ENCODE results near the gene GFM2. TPM values are rescaled to one million over a fixed set of nuclear protein-coding genes. Genes with fewer than 3 reads are reported as not detected.
"Not testable (repeated sequence)": the region's sequence is repeated elsewhere in the genome, so short reads cannot be mapped to it uniquely, and the experiment has no call there.

Gene GFM2
- total RNA-seq, 1 donor from 2014 or later = 17.0 TPM

- Mint-ChIP-seq H3K36me3 (ENCODE audit: low read depth) (no peaks in the 10 kb centered on the region), H3K27me3 (ENCODE audit: low read depth) (no peaks in the 10 kb centered on the region), H3K27ac (ENCODE audit: unreplicated experiment) (no peak overlapping the region), H3K4me1 (ENCODE audit: low read depth) (no peaks in the 10 kb centered on the region), H3K4me3 (ENCODE audit: unreplicated experiment) (no peak overlapping the region), H3K9me3 (ENCODE audit: low read depth) (no peaks in the 10 kb centered on the region)
- DNase-seq (ENCODE audit: low spot score) = no peak
- TF ChIP-seq CTCF (IDR thresholded peaks at IDR 0.05) = no peak
These were observed 87.0 kb downstream of the GFM2 start for GRCh38 chr5:74679966-74680365.

DNA sequence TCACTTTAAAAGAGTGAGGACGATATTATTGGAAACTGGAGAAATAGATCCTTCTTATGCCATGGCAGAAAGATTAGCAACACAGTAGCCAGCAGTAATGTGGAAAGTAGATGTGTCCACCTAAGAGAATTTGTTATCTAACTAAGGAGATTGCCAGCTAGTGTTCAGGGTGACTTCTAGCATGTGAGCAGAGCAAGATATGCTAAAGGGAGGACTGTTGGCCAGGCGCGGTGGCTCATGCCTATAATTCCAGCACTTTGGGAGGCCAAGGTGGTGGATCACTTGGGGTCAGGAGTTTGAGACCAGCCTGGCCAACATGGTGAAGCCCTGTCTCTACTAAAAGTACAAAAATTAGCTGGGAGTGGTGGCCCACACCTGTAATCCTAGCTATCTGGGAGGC is 87.6 kb downstream of the GFM2 start:
- not testable (repeated sequence) for DNase-seq (ENCODE audit: low spot score); H3K36me3 Mint-ChIP-seq (ENCODE audit: low read depth); H3K27ac Mint-ChIP-seq (ENCODE audit: unreplicated experiment); H3K27me3 Mint-ChIP-seq (ENCODE audit: low read depth); H3K9me3 Mint-ChIP-seq (ENCODE audit: low read depth); H3K4me1 Mint-ChIP-seq (ENCODE audit: low read depth); H3K4me3 Mint-ChIP-seq (ENCODE audit: unreplicated experiment)

- not testable (repeated sequence) for H3K27ac Mint-ChIP-seq (ENCODE audit: unreplicated experiment); H3K4me1 Mint-ChIP-seq (ENCODE audit: low read depth); H3K4me3 Mint-ChIP-seq (ENCODE audit: unreplicated experiment); H3K27me3 Mint-ChIP-seq (ENCODE audit: low read depth); H3K36me3 Mint-ChIP-seq (ENCODE audit: low read depth); H3K9me3 Mint-ChIP-seq (ENCODE audit: low read depth); DNase-seq (ENCODE audit: low spot score)
These were observed 88.8 kb downstream of the GFM2 start for GRCh38 chr5:74678123-74678522.

DNA sequence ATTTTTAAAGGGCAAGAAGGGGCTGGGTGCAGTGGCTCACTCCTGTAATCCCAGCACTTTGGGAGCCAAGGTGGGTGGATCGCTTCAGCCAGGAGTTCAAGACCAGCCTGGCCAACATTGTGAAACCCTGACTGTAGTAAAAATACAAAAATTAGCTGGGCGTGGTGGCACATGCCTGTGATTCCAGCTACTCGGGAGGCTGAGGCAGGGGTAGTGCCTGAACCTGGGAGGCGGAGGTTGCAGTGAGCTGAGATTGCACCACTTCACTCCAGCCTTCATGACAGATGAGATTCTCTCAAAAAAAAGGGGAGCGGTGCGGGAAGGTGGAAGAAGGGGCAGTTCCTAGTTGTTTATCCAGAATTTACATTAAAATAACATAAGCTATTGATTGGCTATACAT is 90.5 kb downstream of the GFM2 start:
- peaks cover 16% of the 10 kb centered on the region for H3K4me1 Mint-ChIP-seq (ENCODE audit: low read depth)
- H3K36me3 Mint-ChIP-seq (ENCODE audit: low read depth); H3K27me3 Mint-ChIP-seq (ENCODE audit: low read depth); H3K27ac Mint-ChIP-seq (ENCODE audit: unreplicated experiment); DNase-seq (ENCODE audit: low spot score); H3K4me3 Mint-ChIP-seq (ENCODE audit: unreplicated experiment); H3K9me3 Mint-ChIP-seq (ENCODE audit: low read depth): not testable (repeated sequence)

GRCh38 chr5:74673011-74673790 is 93.7 kb downstream of the GFM2 start:
- peaks cover 16% of the 10 kb centered on the region for H3K4me1 Mint-ChIP-seq (ENCODE audit: low read depth)

GRCh38 chr5:74672215-74672877 is 94.6 kb downstream of the GFM2 start:
- DNase-seq (ENCODE audit: low spot score) = no peak
- H3K36me3 Mint-ChIP-seq (ENCODE audit: low read depth) = no peaks in the 10 kb centered on the region
- TF ChIP-seq CTCF (IDR thresholded peaks at IDR 0.05) = no peak
- no peaks in the 10 kb centered on the region for H3K9me3 Mint-ChIP-seq (ENCODE audit: low read depth)
- H3K4me1 Mint-ChIP-seq (ENCODE audit: low read depth) = peaks cover 20% of the 10 kb centered on the region
- peak overlapping the region; percentile 39 for H3K27ac Mint-ChIP-seq (ENCODE audit: unreplicated experiment)
- no peak overlapping the region for H3K4me3 Mint-ChIP-seq (ENCODE audit: unreplicated experiment)
- peaks cover 5% of the 10 kb centered on the region for H3K27me3 Mint-ChIP-seq (ENCODE audit: low read depth)

More at GRCh38 chr5:74673011-74673790, 93.7 kb downstream of the GFM2 start:
- H3K27me3 Mint-ChIP-seq (ENCODE audit: low read depth) = peaks cover 5% of the 10 kb centered on the region
- H3K4me3 Mint-ChIP-seq (ENCODE audit: unreplicated experiment) = no peak overlapping the region
- no peaks in the 10 kb centered on the region for H3K36me3 Mint-ChIP-seq (ENCODE audit: low read depth)
- H3K27ac Mint-ChIP-seq (ENCODE audit: unreplicated experiment) = peak overlapping the region; percentile 66
- no peaks in the 10 kb centered on the region for H3K9me3 Mint-ChIP-seq (ENCODE audit: low read depth)
- DNase-seq (ENCODE audit: low spot score) = no peak
- TF ChIP-seq CTCF (IDR thresholded peaks at IDR 0.05) = peak; percentile 89

Other genes with a start within 250 kb of the GFM2 start
- gene ENC1, start 126.4 kb downstream of the GFM2 start, total RNA-seq = 37.4 to 53.6 TPM (median 51.1 TPM) in 3 replicates
- gene HEXB, start 81.9 kb downstream of the GFM2 start, total RNA-seq = 125 to 153 TPM (median 126 TPM) in 3 replicates
- 37.8 to 52.1 TPM (median 45.5 TPM) in 3 replicates for gene NSA2, start 132 bp upstream of the GFM2 start, total RNA-seq
- gene FAM169A, start 99.3 kb upstream of the GFM2 start, total RNA-seq = 5.9 to 8.8 TPM (median 7.9 TPM) in 3 replicates